Stomach (tissue), 4 donors: ENCODE measurements around the gene SMAD6.

Experiments used
- POLR2AphosphoS5 ChIP-seq, 3 donors: sonication (generic); formaldehyde crosslinking; IDR thresholded peaks; one replicate each; pipeline ENCODE4 v1.6.1; 2016; ENCODE audit warnings: antibody characterized with exemption in 3 of 3
- TF ChIP-seq, protein P1 (sequence below), 7 experiments: fragments of 450-650 bp in 4 of 7; fragments of 200-600 bp in 3 of 7; sonication (generic) in 3 of 7; IDR thresholded peaks; one replicate each; pipeline ENCODE4 v1.5.1; 2016 to 2019; ENCODE audit warnings: antibody characterized with exemption in 7 of 7, control low read depth in 2 of 7, mild to moderate bottlenecking in 1 of 7

DNA sequence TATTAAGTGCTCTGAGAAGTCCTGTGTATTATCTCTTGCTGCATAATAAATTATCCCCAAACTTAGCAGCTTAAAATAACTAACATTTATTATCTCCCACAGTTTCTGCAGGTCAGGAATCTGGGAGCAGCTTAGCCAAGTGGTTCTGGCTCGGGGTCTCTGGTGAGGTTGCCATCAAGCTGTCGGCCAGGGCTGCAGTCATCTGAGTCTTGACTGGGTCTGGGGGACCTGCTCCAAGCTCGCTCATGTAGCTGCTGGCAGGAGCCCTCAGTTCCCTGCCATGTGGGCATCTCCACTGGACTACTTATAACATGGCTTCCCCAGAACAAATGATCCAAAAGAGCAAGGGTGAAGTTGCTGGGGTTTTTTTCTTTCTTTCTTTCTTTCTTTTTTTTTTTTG, 80.7 kb downstream of the SMAD6 start:
- TF ChIP-seq, protein P1, sequence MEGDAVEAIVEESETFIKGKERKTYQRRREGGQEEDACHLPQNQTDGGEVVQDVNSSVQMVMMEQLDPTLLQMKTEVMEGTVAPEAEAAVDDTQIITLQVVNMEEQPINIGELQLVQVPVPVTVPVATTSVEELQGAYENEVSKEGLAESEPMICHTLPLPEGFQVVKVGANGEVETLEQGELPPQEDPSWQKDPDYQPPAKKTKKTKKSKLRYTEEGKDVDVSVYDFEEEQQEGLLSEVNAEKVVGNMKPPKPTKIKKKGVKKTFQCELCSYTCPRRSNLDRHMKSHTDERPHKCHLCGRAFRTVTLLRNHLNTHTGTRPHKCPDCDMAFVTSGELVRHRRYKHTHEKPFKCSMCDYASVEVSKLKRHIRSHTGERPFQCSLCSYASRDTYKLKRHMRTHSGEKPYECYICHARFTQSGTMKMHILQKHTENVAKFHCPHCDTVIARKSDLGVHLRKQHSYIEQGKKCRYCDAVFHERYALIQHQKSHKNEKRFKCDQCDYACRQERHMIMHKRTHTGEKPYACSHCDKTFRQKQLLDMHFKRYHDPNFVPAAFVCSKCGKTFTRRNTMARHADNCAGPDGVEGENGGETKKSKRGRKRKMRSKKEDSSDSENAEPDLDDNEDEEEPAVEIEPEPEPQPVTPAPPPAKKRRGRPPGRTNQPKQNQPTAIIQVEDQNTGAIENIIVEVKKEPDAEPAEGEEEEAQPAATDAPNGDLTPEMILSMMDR (IDR thresholded peaks at IDR 0.05) = no peak
- no peak for TF ChIP-seq POLR2AphosphoS5 (IDR thresholded peaks at IDR 0.05)
